ENCODE data around the gene RICTOR.

RICTOR gene

GRCh38 chr5:39074017-39074814 is at the start of gene RICTOR:
Gene RICTOR (minus strand): TSS chr5:39074399. CDS start chr5:39074377, 22 bp downstream.
- Histone ChIP-seq H3K27ac (ENCODE audit: low read depth, low read length) (peak within 1 kb of the TSS; percentile 92), H3K4me3 (ENCODE audit: low read depth in 1 of 5, low read length in 5 of 5) (peak within 1 kb of the TSS; percentile 85 to 96 (median 89)), H3K9me3 (ENCODE audit: control insufficient read depth in 5 of 5, low read length in 5 of 5) (no peaks in the 10 kb centered on the region), H3K9ac (ENCODE audit: low read length in 5 of 5) (peak within 1 kb of the TSS; percentile 41 to 99 (median 94)), H3K27me3 (ENCODE audit: control insufficient read depth in 5 of 5, insufficient read depth in 4 of 5, low read length in 5 of 5) (no peaks in the 10 kb centered on the region), H3K4me1 (ENCODE audit: control insufficient read depth in 5 of 5, insufficient read depth in 5 of 5, low read length in 5 of 5) (peaks cover 0 to 29% (median 23%) of the 10 kb centered on the region in 5 donors), H3K36me3 (ENCODE audit: control insufficient read depth in 5 of 5, insufficient read depth in 5 of 5, low read length in 5 of 5) (no peaks in the 10 kb centered on the region)

- H3K27ac ChIP-seq (ENCODE audit: low read depth, low read length): no peak overlapping the region
- no peaks in the 10 kb centered on the region for H3K4me1 ChIP-seq (ENCODE audit: control insufficient read depth in 5 of 5, insufficient read depth in 5 of 5, low read length in 5 of 5)
- H3K27me3 ChIP-seq (ENCODE audit: control insufficient read depth in 5 of 5, insufficient read depth in 4 of 5, low read length in 5 of 5): no peaks in the 10 kb centered on the region
- H3K9me3 ChIP-seq (ENCODE audit: control insufficient read depth in 5 of 5, low read length in 5 of 5): no peaks in the 10 kb centered on the region
- no peaks in the 10 kb centered on the region for H3K36me3 ChIP-seq (ENCODE audit: control insufficient read depth in 5 of 5, insufficient read depth in 5 of 5, low read length in 5 of 5)
- H3K9ac ChIP-seq (ENCODE audit: low read length in 5 of 5): no peak overlapping the region
- no peak overlapping the region for H3K4me3 ChIP-seq (ENCODE audit: low read depth in 1 of 5, low read length in 5 of 5)
Observed at GRCh38 chr5:39121922-39122321, 47.7 kb upstream of the RICTOR start.

- no peak overlapping the region for H3K9ac ChIP-seq (ENCODE audit: low read length in 5 of 5)
- H3K9me3 ChIP-seq (ENCODE audit: control insufficient read depth in 5 of 5, low read length in 5 of 5): no peaks in the 10 kb centered on the region
- H3K4me1 ChIP-seq (ENCODE audit: control insufficient read depth in 5 of 5, insufficient read depth in 5 of 5, low read length in 5 of 5): no peaks in the 10 kb centered on the region
- H3K4me3 ChIP-seq (ENCODE audit: low read depth in 1 of 5, low read length in 5 of 5): no peak overlapping the region
- no peaks in the 10 kb centered on the region for H3K27me3 ChIP-seq (ENCODE audit: control insufficient read depth in 5 of 5, insufficient read depth in 4 of 5, low read length in 5 of 5)
- H3K36me3 ChIP-seq (ENCODE audit: control insufficient read depth in 5 of 5, insufficient read depth in 5 of 5, low read length in 5 of 5): no peaks in the 10 kb centered on the region
- H3K27ac ChIP-seq (ENCODE audit: low read depth, low read length): no peak overlapping the region
Observed at GRCh38 chr5:39121315-39121714, 47.1 kb upstream of the RICTOR start.

- no peak overlapping the region for H3K27ac ChIP-seq (ENCODE audit: low read depth, low read length)
- H3K36me3 ChIP-seq (ENCODE audit: control insufficient read depth in 5 of 5, insufficient read depth in 5 of 5, low read length in 5 of 5): no peaks in the 10 kb centered on the region
Observed at GRCh38 chr5:39120052-39120420, 45.8 kb upstream of the RICTOR start.

DNA sequence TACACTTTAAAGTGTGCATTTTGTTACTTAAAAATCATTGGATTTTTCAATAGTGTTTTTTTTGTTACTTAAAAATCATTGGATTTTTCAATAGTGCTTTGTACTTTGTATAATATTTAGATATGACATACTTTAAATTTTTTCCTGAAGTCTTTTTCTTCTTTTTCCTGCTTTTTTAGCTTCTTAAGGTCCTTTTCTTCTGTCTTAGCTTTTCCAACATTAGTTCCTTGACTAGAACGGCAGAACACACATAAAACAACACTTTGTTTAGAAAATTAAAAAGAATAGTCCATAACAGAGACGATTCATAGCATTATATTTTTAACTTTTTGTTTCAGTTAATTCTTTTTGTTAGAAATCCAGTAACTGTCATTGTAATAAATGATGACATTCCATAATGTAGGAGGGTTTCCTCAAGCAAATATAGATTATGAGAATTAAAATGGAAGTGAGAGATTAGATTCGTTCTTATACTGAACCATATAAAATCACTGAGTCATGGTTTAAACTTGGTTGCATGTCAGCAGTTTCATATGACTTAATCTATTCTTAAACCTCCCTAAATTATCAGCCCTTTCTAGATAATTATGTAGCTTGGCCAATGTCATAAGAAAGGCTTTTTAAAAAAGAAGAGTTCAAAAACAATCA is 45.3 kb upstream of the RICTOR start:
- Histone ChIP-seq H3K9ac (ENCODE audit: low read length in 5 of 5) (no peak overlapping the region), H3K9me3 (ENCODE audit: control insufficient read depth in 5 of 5, low read length in 5 of 5) (no peaks in the 10 kb centered on the region), H3K27me3 (ENCODE audit: control insufficient read depth in 5 of 5, insufficient read depth in 4 of 5, low read length in 5 of 5) (no peaks in the 10 kb centered on the region), H3K4me3 (ENCODE audit: low read depth in 1 of 5, low read length in 5 of 5) (no peak overlapping the region), H3K36me3 (ENCODE audit: control insufficient read depth in 5 of 5, insufficient read depth in 5 of 5, low read length in 5 of 5) (no peaks in the 10 kb centered on the region), H3K4me1 (ENCODE audit: control insufficient read depth in 5 of 5, insufficient read depth in 5 of 5, low read length in 5 of 5) (no peaks in the 10 kb centered on the region), H3K27ac (ENCODE audit: low read depth, low read length) (no peak overlapping the region)

More at GRCh38 chr5:39120052-39120420, 45.8 kb upstream of the RICTOR start:
- H3K27me3 ChIP-seq (ENCODE audit: control insufficient read depth in 5 of 5, insufficient read depth in 4 of 5, low read length in 5 of 5): no peaks in the 10 kb centered on the region
- no peak overlapping the region for H3K9ac ChIP-seq (ENCODE audit: low read length in 5 of 5)
- H3K4me3 ChIP-seq (ENCODE audit: low read depth in 1 of 5, low read length in 5 of 5): no peak overlapping the region
- H3K4me1 ChIP-seq (ENCODE audit: control insufficient read depth in 5 of 5, insufficient read depth in 5 of 5, low read length in 5 of 5): no peaks in the 10 kb centered on the region
- no peaks in the 10 kb centered on the region for H3K9me3 ChIP-seq (ENCODE audit: control insufficient read depth in 5 of 5, low read length in 5 of 5)

DNA sequence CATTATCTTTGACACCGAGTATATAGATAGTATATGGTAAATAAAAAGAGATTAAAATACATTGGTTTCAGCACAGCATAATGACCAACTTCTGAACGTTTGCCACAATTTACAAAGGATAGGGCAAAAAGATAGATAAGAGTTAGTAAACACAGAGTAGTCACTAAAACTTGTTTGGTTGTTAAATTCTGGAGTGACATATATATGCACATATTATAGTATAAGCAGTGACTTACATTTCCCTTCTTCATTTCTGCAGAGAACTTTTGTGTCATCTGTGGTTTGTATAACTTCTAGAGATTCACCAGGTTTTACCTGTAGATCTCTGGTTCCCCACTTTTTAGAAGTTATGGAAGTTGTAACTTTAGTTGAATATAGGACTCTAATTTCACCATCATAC is 44.4 kb upstream of the RICTOR start:
- Histone ChIP-seq H3K27ac (ENCODE audit: low read depth, low read length) (no peak overlapping the region), H3K9ac (ENCODE audit: low read length in 5 of 5) (no peak overlapping the region), H3K27me3 (ENCODE audit: control insufficient read depth in 5 of 5, insufficient read depth in 4 of 5, low read length in 5 of 5) (no peaks in the 10 kb centered on the region), H3K4me1 (ENCODE audit: control insufficient read depth in 5 of 5, insufficient read depth in 5 of 5, low read length in 5 of 5) (no peaks in the 10 kb centered on the region), H3K36me3 (ENCODE audit: control insufficient read depth in 5 of 5, insufficient read depth in 5 of 5, low read length in 5 of 5) (no peaks in the 10 kb centered on the region), H3K4me3 (ENCODE audit: low read depth in 1 of 5, low read length in 5 of 5) (no peak overlapping the region), H3K9me3 (ENCODE audit: control insufficient read depth in 5 of 5, low read length in 5 of 5) (no peaks in the 10 kb centered on the region)

- no peak overlapping the region for H3K27ac ChIP-seq (ENCODE audit: low read depth, low read length)
- H3K4me1 ChIP-seq (ENCODE audit: control insufficient read depth in 5 of 5, insufficient read depth in 5 of 5, low read length in 5 of 5): no peaks in the 10 kb centered on the region
- no peaks in the 10 kb centered on the region for H3K36me3 ChIP-seq (ENCODE audit: control insufficient read depth in 5 of 5, insufficient read depth in 5 of 5, low read length in 5 of 5)
- H3K4me3 ChIP-seq (ENCODE audit: low read depth in 1 of 5, low read length in 5 of 5): no peak overlapping the region
- no peak overlapping the region for H3K9ac ChIP-seq (ENCODE audit: low read length in 5 of 5)
- H3K9me3 ChIP-seq (ENCODE audit: control insufficient read depth in 5 of 5, low read length in 5 of 5): no peaks in the 10 kb centered on the region
- H3K27me3 ChIP-seq (ENCODE audit: control insufficient read depth in 5 of 5, insufficient read depth in 4 of 5, low read length in 5 of 5): no peaks in the 10 kb centered on the region
Observed at GRCh38 chr5:39117401-39117800, 43.2 kb upstream of the RICTOR start.

GRCh38 chr5:39116344-39117170 is 42.4 kb upstream of the RICTOR start:
- H3K4me3 ChIP-seq (ENCODE audit: low read depth in 1 of 5, low read length in 5 of 5): no peak overlapping the region
- no peak overlapping the region for H3K9ac ChIP-seq (ENCODE audit: low read length in 5 of 5)
- no peak overlapping the region for H3K27ac ChIP-seq (ENCODE audit: low read depth, low read length)

GRCh38 chr5:39115644-39116343 is 41.6 kb upstream of the RICTOR start:
- no peaks in the 10 kb centered on the region for H3K27me3 ChIP-seq (ENCODE audit: control insufficient read depth in 5 of 5, insufficient read depth in 4 of 5, low read length in 5 of 5)
- no peaks in the 10 kb centered on the region for H3K36me3 ChIP-seq (ENCODE audit: control insufficient read depth in 5 of 5, insufficient read depth in 5 of 5, low read length in 5 of 5)
- no peak overlapping the region for H3K9ac ChIP-seq (ENCODE audit: low read length in 5 of 5)
- H3K4me3 ChIP-seq (ENCODE audit: low read depth in 1 of 5, low read length in 5 of 5): no peak overlapping the region
- no peaks in the 10 kb centered on the region for H3K9me3 ChIP-seq (ENCODE audit: control insufficient read depth in 5 of 5, low read length in 5 of 5)
- no peaks in the 10 kb centered on the region for H3K4me1 ChIP-seq (ENCODE audit: control insufficient read depth in 5 of 5, insufficient read depth in 5 of 5, low read length in 5 of 5)
- H3K27ac ChIP-seq (ENCODE audit: low read depth, low read length): no peak overlapping the region

More at GRCh38 chr5:39116344-39117170, 42.4 kb upstream of the RICTOR start:
- Histone ChIP-seq H3K9me3 (ENCODE audit: control insufficient read depth in 5 of 5, low read length in 5 of 5) (no peaks in the 10 kb centered on the region), H3K36me3 (ENCODE audit: control insufficient read depth in 5 of 5, insufficient read depth in 5 of 5, low read length in 5 of 5) (no peaks in the 10 kb centered on the region), H3K4me1 (ENCODE audit: control insufficient read depth in 5 of 5, insufficient read depth in 5 of 5, low read length in 5 of 5) (no peaks in the 10 kb centered on the region), H3K27me3 (ENCODE audit: control insufficient read depth in 5 of 5, insufficient read depth in 4 of 5, low read length in 5 of 5) (no peaks in the 10 kb centered on the region)
